Activated CD8-positive, alpha-beta T cell treated with anti-CD3 and anti-CD28 coated beads for 36 hours (primary cell): ENCODE measurements around the gene STX11. TPM values are rescaled to one million over a fixed set of nuclear protein-coding genes. Genes with fewer than 3 reads are reported as not detected.
A peak's percentile ranks its signal among the peaks of the same experiment; 100 is the strongest.

ENCODE experiments used
- ATAC-seq: fragments of 200-7000 bp; cut with Tn5 transposase; one replicate; pipeline ENCODE4 v1.10.0; 2021; ENCODE audit warnings: mild to moderate bottlenecking, moderate library complexity
- CTCF ChIA-PET: fragments of 350-600 bp; sonication (Branson Sonifier 250); formaldehyde crosslinking; loops from one replicate; lab custom pipeline; 2021; ENCODE audit warnings: antibody characterized with exemption; lab: Charles Lee
- POLR2A ChIA-PET: fragments of 350-600 bp; sonication (Branson Sonifier 250); formaldehyde crosslinking; loops from one replicate; lab custom pipeline; 2021; ENCODE audit warnings: antibody characterized with exemption; lab: Charles Lee
- DNase-seq: peaks from one replicate; pipeline ENCODE4 v3.0.0-alpha.2; 2020
- H3K27ac Mint-ChIP-seq: one replicate; pipeline ENCODE4 v1.8.0; 2021; ENCODE audit warnings: mild to moderate bottlenecking, mixed read lengths
- H3K27me3 Mint-ChIP-seq: one replicate; pipeline ENCODE4 v1.8.0; 2021; ENCODE audit warnings: mixed read lengths
- H3K36me3 Mint-ChIP-seq: one replicate; pipeline ENCODE4 v1.8.0; 2021; ENCODE audit warnings: low read depth, mixed read lengths
- H3K4me1 Mint-ChIP-seq: one replicate; pipeline ENCODE4 v1.8.0; 2021; ENCODE audit warnings: low read depth, mixed read lengths
- H3K4me3 Mint-ChIP-seq: one replicate; pipeline ENCODE4 v1.8.0; 2021; ENCODE audit warnings: mild to moderate bottlenecking, moderate library complexity, mixed read lengths
- H3K9me3 Mint-ChIP-seq: one replicate; pipeline ENCODE4 v1.8.0; 2021; ENCODE audit warnings: mixed read lengths
- intact Hi-C: fragments of 100-400 bp; cut with micrococcal nuclease; formaldehyde crosslinking; loops from one replicate; pipeline ENCODE4 v1.10.0; 2022
- total RNA-seq, 2 experiments: library from RNA; stranded (reverse); gene quantifications; one replicate each; pipeline ENCODE4 v1.2.3, GENCODE V29; 2021
- TF ChIP-seq, protein P1 (sequence below): fragments of 200-600 bp; IDR thresholded peaks from one replicate; pipeline ENCODE4 v1.8.0; 2022; ENCODE audit warnings: antibody characterized with exemption, mild to moderate bottlenecking

The STX11 gene
- total RNA-seq, 2 experiments from 2014 or later = 19.4 to 20.7 TPM

DNA sequence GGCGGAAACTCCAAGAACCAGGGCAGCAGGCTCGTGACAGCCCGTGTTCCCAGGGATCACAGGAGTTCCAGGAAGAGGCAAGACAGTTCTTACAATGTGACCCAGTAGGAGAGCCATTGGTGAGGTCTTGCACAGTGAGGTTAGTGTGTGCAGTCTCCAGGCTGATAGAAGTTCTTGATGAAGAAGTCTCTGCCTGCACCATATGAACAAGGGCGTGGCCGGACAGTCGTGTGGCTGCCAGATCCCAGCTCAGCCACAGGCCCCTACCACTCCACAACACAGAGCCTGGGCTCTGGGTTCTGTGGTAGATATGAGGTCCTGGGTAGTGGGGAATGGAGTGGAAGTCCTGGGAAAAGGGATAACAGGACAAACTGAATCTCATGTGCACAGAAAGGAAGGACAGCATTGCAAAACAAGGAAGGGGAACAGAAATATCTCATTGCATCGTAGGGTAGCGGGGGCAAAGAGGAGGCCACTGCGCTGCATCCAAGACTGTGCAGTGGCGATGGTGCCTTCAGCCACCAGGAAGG is 65.2 kb downstream of the STX11 start:
- TF ChIP-seq, protein P1, sequence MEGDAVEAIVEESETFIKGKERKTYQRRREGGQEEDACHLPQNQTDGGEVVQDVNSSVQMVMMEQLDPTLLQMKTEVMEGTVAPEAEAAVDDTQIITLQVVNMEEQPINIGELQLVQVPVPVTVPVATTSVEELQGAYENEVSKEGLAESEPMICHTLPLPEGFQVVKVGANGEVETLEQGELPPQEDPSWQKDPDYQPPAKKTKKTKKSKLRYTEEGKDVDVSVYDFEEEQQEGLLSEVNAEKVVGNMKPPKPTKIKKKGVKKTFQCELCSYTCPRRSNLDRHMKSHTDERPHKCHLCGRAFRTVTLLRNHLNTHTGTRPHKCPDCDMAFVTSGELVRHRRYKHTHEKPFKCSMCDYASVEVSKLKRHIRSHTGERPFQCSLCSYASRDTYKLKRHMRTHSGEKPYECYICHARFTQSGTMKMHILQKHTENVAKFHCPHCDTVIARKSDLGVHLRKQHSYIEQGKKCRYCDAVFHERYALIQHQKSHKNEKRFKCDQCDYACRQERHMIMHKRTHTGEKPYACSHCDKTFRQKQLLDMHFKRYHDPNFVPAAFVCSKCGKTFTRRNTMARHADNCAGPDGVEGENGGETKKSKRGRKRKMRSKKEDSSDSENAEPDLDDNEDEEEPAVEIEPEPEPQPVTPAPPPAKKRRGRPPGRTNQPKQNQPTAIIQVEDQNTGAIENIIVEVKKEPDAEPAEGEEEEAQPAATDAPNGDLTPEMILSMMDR = no peak
- Mint-ChIP-seq H3K9me3 (peaks cover 7% of the 10 kb centered on the region), H3K27me3 (peaks cover 2% of the 10 kb centered on the region), H3K4me1 (peaks cover 34% of the 10 kb centered on the region), H3K36me3 (peaks cover 2% of the 10 kb centered on the region), H3K27ac (peak overlapping the region; percentile 93), H3K4me3 (peak overlapping the region; percentile 81)
- POLR2A ChIA-PET = interaction anchor here (0.8 to 1.1 kb wide), 3 partner anchors 10 to 160 kb away, joined by 3 read pairs; partner anchors contain the start of gene SF3B5
- peak; percentile 35 for DNase-seq
- ATAC-seq = no peak
- intact Hi-C loops = loop anchor here (5.0 kb wide), 1 partner anchor 273 kb away; no protein-coding TSS in a partner anchor
- CTCF ChIA-PET = interaction anchor here (2.0 to 6.0 kb wide), 2 partner anchors 108 to 111 kb away, joined by 6 to 44 read pairs; no protein-coding TSS in a partner anchor

DNA sequence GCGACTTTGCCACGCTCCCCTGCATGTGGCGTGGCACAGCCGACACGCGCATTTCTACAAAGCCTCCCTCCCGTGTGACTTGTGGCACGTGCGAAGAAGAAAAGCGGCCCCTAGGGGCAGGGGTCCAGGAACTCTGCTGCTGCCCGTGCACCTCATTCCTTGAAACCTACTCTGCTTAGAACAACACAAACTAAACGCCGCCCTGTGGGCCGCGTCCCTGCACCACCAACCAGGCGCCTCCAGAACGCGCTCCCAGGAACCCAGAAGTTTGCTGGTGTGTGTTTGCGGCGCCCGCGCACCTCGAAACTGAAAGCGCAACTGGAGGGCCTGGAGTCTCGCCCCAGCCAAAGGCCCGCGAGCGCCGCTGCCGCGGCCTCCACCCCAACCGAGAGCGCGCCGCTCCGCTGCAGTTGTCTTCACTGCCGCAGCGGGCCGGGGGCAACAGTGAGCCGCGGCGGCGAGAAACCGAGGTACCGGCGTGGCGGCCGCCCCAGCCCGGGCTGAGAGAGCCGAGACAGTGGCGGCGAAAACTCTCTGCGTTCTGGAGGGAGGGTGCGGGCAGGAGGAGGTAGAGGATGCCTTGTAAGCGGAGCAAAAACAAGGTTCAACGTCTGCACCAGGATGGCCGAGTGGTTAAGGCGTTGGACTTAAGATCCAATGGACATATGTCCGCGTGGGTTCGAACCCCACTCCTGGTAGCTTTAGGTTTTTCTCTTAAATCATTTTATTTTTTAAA is 65.8 kb downstream of the STX11 start:
- ChIA-PET POLR2A (interaction anchor here (0.7 to 1.1 kb wide), 6 partner anchors 11 to 272 kb away, joined by 3 read pairs; no protein-coding TSS in a partner anchor), CTCF (interaction anchor here (0.7 to 6.0 kb wide), 14 partner anchors 13 to 275 kb away, joined by 3 to 44 read pairs (median 5); partner anchors contain the start of gene SF3B5)
- H3K27ac Mint-ChIP-seq = peak overlapping the region; percentile 93
- H3K9me3 Mint-ChIP-seq = peaks cover 7% of the 10 kb centered on the region
- TF ChIP-seq, protein P1 = peak; percentile 73
- peaks cover 34% of the 10 kb centered on the region for H3K4me1 Mint-ChIP-seq
- peak overlapping the region; percentile 81 for H3K4me3 Mint-ChIP-seq
- ATAC-seq (peak; percentile 92), DNase-seq (peak; percentile 94)
- peaks cover 2% of the 10 kb centered on the region for H3K36me3 Mint-ChIP-seq
- H3K27me3 Mint-ChIP-seq = peaks cover 2% of the 10 kb centered on the region
- intact Hi-C loops = loop anchor here (2.0 to 5.0 kb wide), 2 partner anchors 65 to 274 kb away; partner anchors contain the start of gene STX11

DNA sequence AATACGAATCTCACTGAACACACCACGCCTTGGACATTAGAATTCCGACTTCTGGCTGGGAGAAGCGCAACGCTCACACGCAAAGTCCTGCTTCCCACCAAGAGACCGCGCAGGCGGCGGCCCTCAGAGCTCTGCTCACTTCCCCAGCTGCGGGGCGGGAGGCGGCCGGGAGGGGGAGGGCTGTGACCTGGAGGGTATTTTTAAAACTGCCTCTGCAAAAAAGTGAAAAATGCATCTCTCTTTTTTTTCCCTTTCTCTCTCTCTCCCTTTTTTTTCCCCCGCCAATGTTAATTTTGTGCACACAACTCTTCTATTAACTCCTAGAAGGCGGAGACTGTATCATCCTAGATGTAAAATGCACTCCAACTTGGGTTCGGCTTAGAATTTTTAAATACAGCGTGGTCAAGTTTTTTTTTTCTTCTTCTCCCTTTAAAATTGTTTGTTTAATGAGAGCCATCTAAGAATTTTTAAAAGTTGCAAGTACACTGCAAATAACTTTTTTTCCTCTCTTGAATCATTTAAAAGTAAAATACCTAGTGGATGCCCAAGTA is 66.4 kb downstream of the STX11 start:
- peaks cover 2% of the 10 kb centered on the region for H3K36me3 Mint-ChIP-seq
- H3K9me3 Mint-ChIP-seq = peaks cover 7% of the 10 kb centered on the region
- DNase-seq = no peak
- POLR2A ChIA-PET = interaction anchor here (0.7 to 1.0 kb wide), 4 partner anchors 18 to 273 kb away, joined by 3 read pairs; no protein-coding TSS in a partner anchor
- TF ChIP-seq, protein P1 = no peak
- H3K27me3 Mint-ChIP-seq = peaks cover 2% of the 10 kb centered on the region
- CTCF ChIA-PET = interaction anchor here (0.7 to 6.0 kb wide), 15 partner anchors 12 to 275 kb away, joined by 3 to 44 read pairs (median 4); partner anchors contain the start of gene SF3B5
- ATAC-seq = peak; percentile 59
- H3K4me1 Mint-ChIP-seq = peaks cover 34% of the 10 kb centered on the region
- intact Hi-C loops = loop anchor here (2.0 to 5.0 kb wide), 2 partner anchors 66 to 274 kb away; partner anchors contain the start of gene STX11
- H3K27ac Mint-ChIP-seq = peak overlapping the region; percentile 93
- peak overlapping the region; percentile 81 for H3K4me3 Mint-ChIP-seq

DNA sequence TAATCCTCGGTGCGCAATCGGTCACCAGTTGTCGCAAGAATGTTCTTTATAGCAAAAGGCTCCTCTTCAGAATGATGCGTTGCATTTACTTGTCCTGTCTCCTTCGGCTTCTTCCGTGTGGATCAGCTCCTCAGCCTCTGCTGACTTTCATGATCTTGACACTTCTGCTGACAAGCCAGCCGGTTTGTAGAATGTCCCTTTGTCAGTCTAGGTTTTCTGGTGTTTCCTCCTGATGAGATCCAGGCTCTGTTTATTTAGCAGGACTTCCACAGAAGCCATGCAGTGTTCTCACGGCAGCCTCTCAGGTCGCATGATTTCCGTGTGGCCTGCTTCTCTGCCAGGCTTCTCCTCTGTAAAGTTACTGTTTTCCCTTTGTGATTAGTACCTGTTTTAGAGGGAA is 66.9 kb downstream of the STX11 start:
- Mint-ChIP-seq H3K27me3 (peaks cover 2% of the 10 kb centered on the region), H3K9me3 (peaks cover 7% of the 10 kb centered on the region), H3K36me3 (peaks cover 2% of the 10 kb centered on the region), H3K27ac (peak overlapping the region; percentile 12), H3K4me1 (peaks cover 34% of the 10 kb centered on the region), H3K4me3 (peak overlapping the region; percentile 81)
- TF ChIP-seq, protein P1 = no peak
- no peak for DNase-seq
- intact Hi-C loops = loop anchor here (2.0 to 5.0 kb wide), 2 partner anchors 66 to 275 kb away; partner anchors contain the start of gene STX11
- ATAC-seq = no peak
- ChIA-PET POLR2A (interaction anchor here (0.7 to 2.0 kb wide), 3 partner anchors 17 to 122 kb away, joined by 3 to 6 read pairs (median 3); partner anchors contain the start of gene SF3B5), CTCF (interaction anchor here (0.7 to 6.0 kb wide), 17 partner anchors 11 to 276 kb away, joined by 3 to 44 read pairs (median 6); partner anchors contain the start of gene SF3B5)
